Midbrain (tissue), 1 donor: ENCODE results near the gene ESYT1.
"Not testable (repeated sequence)": the region's sequence is repeated elsewhere in the genome, so short reads cannot be mapped to it uniquely, and the experiment has no call there.

Experiments
- DNase-seq: peaks from one replicate; lab custom pipeline; 2025; lab: John Stamatoyannopoulos, UW

ESYT1 gene

GRCh38 chr12:56155256-56155845 is 27.3 kb downstream of the ESYT1 start:
- DNase-seq: no peak

GRCh38 chr12:56156464-56157200 is 28.6 kb downstream of the ESYT1 start:
- DNase-seq: not testable (repeated sequence)

GRCh38 chr12:56157201-56158028 is 29.3 kb downstream of the ESYT1 start:
- peak; percentile 70 for DNase-seq

GRCh38 chr12:56158029-56158925 is 30.2 kb downstream of the ESYT1 start, which contains the start of gene MYL6:
TSS of gene MYL6 (plus strand) at chr12:56158359. CDS start at chr12:56158402, 43 bp downstream.
- peak; percentile 98 for DNase-seq

- peak; percentile 28 for DNase-seq
Observed at GRCh38 chr12:56158926-56159461, 30.9 kb downstream of the ESYT1 start.

GRCh38 chr12:56159482-56160192 is 31.6 kb downstream of the ESYT1 start:
- DNase-seq: no peak

GRCh38 chr12:56160193-56160763 is 32.2 kb downstream of the ESYT1 start:
- DNase-seq: no peak

- DNase-seq: no peak
Observed at GRCh38 chr12:56160894-56161689, 33.0 kb downstream of the ESYT1 start.

GRCh38 chr12:56161690-56162351 is 33.8 kb downstream of the ESYT1 start:
- DNase-seq: no peak

- DNase-seq: no peak
Observed at GRCh38 chr12:56162468-56163290, 34.6 kb downstream of the ESYT1 start.

GRCh38 chr12:56163533-56164344 is 35.7 kb downstream of the ESYT1 start:
- DNase-seq: no peak

GRCh38 chr12:56164345-56164729 is 36.3 kb downstream of the ESYT1 start:
- DNase-seq: no peak

GRCh38 chr12:56165369-56165768 is 37.3 kb downstream of the ESYT1 start:
- DNase-seq: no peak

GRCh38 chr12:56169229-56169759 is 41.2 kb downstream of the ESYT1 start:
- no peak for DNase-seq

- DNase-seq: no peak
Observed at GRCh38 chr12:56172839-56173238, 44.8 kb downstream of the ESYT1 start.

- no peak for DNase-seq
Observed at GRCh38 chr12:56178347-56178746, 50.3 kb downstream of the ESYT1 start.

- DNase-seq: no peak
Observed at GRCh38 chr12:56186957-56187356, 58.9 kb downstream of the ESYT1 start.
